Jurkat, Clone E6-1 (cell line): Measurements from ENCODE around the gene SULT1A1. TPM values are rescaled to one million over a fixed set of nuclear protein-coding genes. Genes with fewer than 3 reads are reported as not detected.
"Not testable (repeated sequence)": the region's sequence is repeated elsewhere in the genome, so short reads cannot be mapped to it uniquely, and the experiment has no call there.

Experiments
- DNase-seq: peaks from one replicate; pipeline ENCODE4 v3.0.0-alpha.2; 2011; ENCODE audit warnings: low read depth, low spot score
- H3K4me3 ChIP-seq: 2 replicates; pipeline ENCODE4 v1.5.1; 2011; ENCODE audit warnings: mild to moderate bottlenecking, low read length, control low read depth, moderate library complexity
- polyA plus RNA-seq: library from polyadenylated mRNA; unstranded; fragments of >200 nt; gene quantifications from one replicate; pipeline ENCODE4 v1.2.1, GENCODE V29; 2012; ENCODE audit warnings: missing spikeins; ENCODE audit not compliant: insufficient read length, insufficient read depth

Gene SULT1A1
- 33.5 TPM for polyA plus RNA-seq

GRCh38 chr16:28609631-28610594 is at the start of gene SULT1A1:
SULT1A1 (minus strand) TSS chr16:28610044; CDS start chr16:28608855, 1,189 bp downstream.
- no peak for DNase-seq
- no peak within 1 kb of the TSS for H3K4me3 ChIP-seq

GRCh38 chr16:28639959-28640358 is 30.1 kb upstream of the SULT1A1 start:
- DNase-seq, H3K4me3 ChIP-seq: not testable (repeated sequence)

DNA sequence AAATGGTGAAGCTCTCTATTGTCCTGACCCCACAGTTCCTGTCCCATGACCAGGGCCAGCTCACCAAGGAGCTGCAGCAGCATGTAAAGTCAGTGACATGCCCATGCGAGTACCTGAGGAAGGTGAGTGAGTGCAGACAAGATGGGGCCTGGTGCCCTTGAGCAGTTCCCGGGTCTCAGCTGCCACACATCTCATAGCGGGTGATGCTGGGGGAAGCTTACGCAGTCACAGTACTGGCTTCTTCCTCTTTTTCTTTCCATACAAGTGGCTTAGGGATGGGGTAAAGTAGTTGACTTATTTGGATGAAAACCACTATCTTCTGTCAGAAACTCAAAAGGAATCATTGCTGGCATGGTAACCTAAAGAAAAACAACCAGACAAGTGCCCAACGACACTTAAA is 28.5 kb upstream of the SULT1A1 start:
- H3K4me3 ChIP-seq, DNase-seq: not testable (repeated sequence)

GRCh38 chr16:28637765-28638164 is 27.9 kb upstream of the SULT1A1 start, which contains the start of gene NPIPB8:
NPIPB8 (plus strand) TSS chr16:28638065; CDS start chr16:28638361, 296 bp downstream.
- H3K4me3 ChIP-seq, result not testable (repeated sequence)

DNA sequence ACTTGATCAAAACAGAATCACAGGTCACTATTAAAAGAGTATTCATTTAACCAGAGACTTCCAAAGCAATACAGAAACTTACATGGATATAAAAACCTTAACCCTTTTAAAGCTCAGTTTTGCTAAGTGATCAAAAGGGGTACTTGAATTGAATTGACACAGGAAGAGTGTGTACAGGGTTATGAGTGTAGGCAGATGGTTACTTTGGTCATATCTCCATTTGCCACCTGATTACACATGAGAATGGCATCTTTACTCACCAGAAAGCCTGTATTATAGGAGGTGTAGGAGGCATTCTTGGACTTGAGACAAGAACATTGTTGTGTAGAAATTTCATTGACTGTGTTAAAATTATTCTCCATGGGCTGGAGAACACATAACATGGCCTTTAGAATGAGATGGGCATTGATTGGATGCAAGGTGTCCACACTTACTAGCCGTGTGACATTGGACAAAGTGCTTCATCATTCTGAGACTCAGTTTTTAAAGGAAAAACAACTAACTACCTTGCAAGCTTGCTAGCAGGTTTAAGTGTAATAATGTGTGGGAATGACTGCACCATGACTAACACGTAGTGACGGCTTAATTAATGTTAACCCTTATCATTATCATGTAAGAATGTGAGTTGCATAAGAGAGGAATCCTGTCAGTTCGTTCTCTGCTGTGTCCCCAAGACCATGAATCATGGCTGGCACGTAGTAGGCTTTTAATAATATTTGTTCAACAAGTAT is 26.4 kb upstream of the SULT1A1 start:
- not testable (repeated sequence) for DNase-seq, H3K4me3 ChIP-seq

More at GRCh38 chr16:28637765-28638164, 27.9 kb upstream of the SULT1A1 start, which contains the start of gene NPIPB8:
- DNase-seq, result not testable (repeated sequence)

- not testable (repeated sequence) for DNase-seq, H3K4me3 ChIP-seq
Measured at GRCh38 chr16:28630905-28631304, 21.1 kb upstream of the SULT1A1 start.

GRCh38 chr16:28623172-28623711 is 13.4 kb upstream of the SULT1A1 start:
- peak; percentile 63 for DNase-seq
- peak overlapping the region; percentile 71 for H3K4me3 ChIP-seq

DNA sequence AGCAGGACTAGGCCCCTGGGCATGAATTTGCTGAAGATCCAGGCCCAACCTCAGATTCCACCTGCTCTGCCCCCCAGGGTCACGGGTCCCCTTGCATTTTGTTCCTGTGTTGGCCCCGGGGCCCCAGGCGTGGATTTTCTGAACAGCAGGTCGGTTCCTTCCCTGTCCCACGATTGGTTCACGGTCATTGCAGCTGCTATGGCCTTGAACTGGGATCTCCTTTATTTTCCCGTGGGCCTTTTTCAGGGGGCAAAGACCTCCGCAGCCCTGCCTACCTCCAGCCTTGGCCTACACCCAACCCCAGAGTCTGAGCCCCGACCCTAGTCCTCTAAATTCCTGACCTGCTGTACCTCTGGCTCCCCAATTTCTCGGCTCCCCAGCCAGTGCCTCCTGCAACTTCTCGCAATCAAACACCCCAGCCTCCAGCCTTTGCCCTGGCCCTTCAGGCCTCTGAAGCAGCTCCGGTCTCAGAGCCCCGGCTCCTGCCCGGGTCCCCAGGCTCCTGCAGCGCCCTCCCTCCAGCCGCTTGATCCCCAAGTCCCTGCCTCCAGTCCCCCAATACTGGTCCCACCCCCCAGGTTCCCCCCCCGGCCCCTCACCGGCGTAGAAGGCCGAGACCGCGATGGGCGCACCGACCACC is 12.8 kb upstream of the SULT1A1 start:
- DNase-seq, result not testable (repeated sequence)
- peak overlapping the region; percentile 71 for H3K4me3 ChIP-seq

DNA sequence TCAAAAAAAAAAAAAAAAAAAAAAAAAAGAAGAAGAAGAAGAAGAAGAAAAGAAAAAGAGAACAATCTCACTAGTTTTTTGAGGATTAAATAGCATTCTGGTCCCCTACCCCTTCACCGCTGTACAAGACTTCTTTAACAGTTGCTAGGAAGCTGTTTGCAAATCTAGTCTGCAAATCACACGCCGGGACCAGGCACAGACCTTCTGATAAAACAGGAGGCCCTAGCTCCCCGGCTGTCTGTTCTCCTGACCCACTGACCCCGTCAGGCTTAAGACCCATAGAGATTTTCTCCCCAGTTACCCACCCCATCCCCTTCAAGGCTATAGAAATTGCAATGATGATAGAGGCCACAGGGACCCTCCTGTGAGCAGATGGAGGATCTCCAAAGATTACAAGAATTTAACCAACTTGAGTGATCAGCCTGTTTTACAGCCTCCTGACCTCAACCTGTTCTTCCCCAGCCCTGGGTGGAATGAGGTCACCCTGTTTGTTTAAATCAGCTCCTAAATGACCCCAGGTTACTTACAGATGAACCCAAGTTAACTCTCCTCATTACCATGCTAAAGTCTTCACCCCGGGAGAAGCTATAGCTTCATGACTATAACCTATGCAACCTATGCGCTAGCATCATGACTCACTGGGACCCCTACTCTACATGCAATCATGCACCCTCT is 11.8 kb upstream of the SULT1A1 start:
- no peak for DNase-seq
- H3K4me3 ChIP-seq, result peak overlapping the region; percentile 71; the same call in 1 of the 2 replicates

DNA sequence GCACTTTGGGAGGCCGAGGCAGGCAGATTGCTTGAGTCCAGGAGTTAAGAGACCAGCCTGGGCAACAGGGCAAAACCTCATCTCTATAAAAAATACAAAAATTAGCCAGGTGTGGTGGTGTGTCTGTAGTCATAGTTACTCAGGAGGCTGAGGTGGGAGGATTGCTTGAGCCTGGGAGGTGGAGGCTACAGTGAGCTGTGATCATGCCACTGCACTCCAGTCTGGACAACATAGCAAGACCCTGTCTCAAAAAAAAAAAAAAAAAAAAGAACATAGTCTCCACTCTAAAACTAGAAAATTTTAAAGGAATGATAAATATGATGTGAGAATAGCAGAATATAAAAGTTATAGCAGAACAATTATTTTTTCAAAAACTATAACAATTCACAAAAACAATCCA is 10.5 kb upstream of the SULT1A1 start:
- not testable (repeated sequence) for H3K4me3 ChIP-seq, DNase-seq

DNA sequence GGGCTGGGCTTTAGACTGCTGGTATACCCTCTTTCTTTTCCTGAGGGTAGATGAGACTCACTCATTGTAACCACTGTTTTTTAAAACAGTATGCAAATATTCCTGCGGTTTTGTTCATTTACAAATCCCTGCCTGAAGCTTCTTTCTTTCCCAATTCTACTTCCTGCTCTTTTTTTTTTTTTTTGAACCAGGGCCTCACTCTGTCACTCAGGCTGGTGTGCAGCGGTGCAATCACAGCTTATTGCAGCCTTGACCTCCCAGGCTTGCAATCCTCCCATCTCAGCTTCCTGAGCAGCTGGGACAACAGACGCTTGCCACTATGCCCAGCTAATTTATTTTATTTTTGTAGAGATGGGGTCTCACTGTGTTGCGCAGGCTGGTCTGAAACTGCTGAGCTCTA is 8.0 kb upstream of the SULT1A1 start:
- DNase-seq, result no peak
- H3K4me3 ChIP-seq, result no peak overlapping the region

DNA sequence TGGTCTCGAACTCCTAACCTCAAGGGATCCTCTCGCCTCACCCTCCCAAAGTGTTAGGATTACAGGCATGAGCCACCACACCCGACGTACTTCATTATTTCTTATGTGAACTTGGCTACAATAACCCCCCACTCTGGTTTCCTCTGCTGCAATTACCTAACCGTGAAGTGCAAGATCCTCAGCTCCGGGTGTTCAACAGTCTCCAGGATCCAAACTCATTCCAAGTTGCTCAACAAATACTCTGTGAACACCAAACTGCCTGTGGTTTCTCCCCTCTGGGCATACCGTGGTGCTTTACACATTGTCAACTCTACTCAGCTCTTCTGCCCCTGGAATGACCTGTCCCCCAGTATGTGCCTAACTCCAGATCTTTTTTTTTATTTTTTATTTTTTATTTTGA is 6.8 kb upstream of the SULT1A1 start:
- H3K4me3 ChIP-seq, result no peak overlapping the region
- DNase-seq, result no peak

GRCh38 chr16:28616224-28616577 is 6.4 kb upstream of the SULT1A1 start:
- DNase-seq, result not testable (repeated sequence)

DNA sequence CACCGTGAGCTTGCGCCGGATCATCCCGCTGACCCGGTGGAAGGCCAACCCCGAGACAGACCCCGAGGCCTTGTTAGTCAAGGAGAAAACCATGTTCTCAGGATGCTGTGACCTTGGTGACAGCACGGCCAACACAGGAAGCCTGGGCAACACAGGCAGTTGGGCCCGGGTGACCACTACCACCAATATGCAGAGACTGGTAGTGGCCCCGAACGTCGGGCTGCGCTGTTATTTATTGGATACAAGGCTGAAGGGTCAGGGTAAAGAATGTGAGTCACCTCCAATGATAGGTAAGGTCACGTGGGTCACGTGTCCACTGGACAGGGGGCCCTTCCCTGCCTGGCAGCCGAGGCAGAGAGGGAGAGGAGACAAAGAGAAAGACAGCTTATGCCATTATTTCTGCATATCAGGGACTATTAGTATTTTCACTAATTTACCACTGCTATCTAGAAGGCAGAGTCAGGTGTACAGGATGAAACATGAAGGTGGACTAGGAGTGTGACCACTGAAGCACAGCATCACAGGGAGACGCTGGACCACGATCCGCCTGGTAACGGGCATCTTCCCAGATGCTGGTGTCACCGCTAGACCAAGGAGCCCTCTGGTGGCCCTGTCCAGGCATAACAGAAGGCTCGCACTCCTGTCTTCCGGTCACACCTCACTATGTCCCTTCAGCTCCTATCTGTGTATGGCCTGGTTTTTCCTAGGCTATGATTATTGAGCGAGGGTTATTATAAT is 5.8 kb upstream of the SULT1A1 start:
- H3K4me3 ChIP-seq, DNase-seq: not testable (repeated sequence)

More at GRCh38 chr16:28616224-28616577, 6.4 kb upstream of the SULT1A1 start:
- H3K4me3 ChIP-seq, result not testable (repeated sequence)

GRCh38 chr16:28614561-28614960 is 4.7 kb upstream of the SULT1A1 start:
- not testable (repeated sequence) for DNase-seq, H3K4me3 ChIP-seq

GRCh38 chr16:28613912-28614311 is 4.1 kb upstream of the SULT1A1 start:
- DNase-seq, H3K4me3 ChIP-seq: not testable (repeated sequence)

DNA sequence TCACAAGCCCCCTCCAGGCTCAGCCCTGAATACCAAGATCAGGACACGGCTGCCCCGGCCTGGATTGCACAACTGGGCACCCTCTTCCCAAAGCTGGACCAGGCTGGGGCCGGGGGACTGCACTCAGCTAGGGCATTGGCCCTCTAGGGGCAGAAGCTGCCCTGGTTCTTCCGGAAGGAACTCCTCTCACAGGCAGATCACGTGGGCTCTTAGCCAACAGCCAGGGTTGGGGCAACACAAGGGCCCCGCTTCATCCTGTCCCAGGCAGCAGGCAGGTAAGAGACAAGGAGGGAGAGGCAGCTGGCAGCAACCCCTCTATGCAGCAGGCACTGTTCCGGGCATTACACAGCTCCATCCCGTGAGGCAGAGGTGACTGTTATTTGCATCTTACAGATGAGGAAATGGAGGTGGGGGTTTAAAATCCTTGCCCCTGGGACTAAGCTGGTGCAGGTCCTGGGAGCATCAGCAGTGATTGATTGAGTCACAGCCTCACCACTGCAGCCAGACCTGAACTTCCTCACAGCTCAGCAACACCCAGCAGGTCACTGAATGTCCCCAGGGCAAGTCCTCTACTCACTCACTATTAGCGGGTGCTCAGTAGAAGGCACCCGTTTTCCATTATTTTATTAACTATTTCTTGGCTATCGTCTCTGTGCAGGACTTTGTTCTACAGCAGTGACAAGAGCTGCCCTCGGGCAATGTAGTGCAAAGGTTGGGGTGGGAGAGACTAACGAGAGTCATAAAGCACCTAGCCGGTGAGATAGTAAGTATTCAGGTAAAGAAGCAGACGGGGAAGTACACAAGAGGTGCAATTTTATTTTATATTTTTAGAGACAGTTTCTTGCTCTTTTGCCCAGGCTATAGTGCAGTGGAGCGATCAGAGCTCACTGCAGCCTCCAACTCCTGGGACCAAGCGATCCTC is 2.8 kb upstream of the SULT1A1 start:
- DNase-seq, H3K4me3 ChIP-seq: not testable (repeated sequence)
